Panc1 (cell line): ENCODE measurements around the gene PTPN1. TPM values are rescaled to one million over a fixed set of nuclear protein-coding genes. Genes with fewer than 3 reads are reported as not detected.

Experiments used
- ATAC-seq: fragments of 200-7000 bp; cut with Tn5 transposase; 2 replicates; pipeline ENCODE4 v1.9.1; 2020; ENCODE audit warnings: mild to moderate bottlenecking, moderate library complexity
- BruUV-seq: library from RNA; stranded (reverse); fragments of 400-500 nt; replicated peaks from 2 replicates; lab custom pipeline; 2021; lab: Mats Ljungman, UMichigan
- CTCF ChIA-PET: fragments of 300-600 bp; sonication (Branson Sonifier 250); formaldehyde crosslinking; loops from one replicate; lab custom pipeline; 2022; ENCODE audit warnings: antibody characterized with exemption; lab: Charles Lee
- POLR2A ChIA-PET: fragments of 300-600 bp; sonication (Branson Sonifier 250); formaldehyde crosslinking; loops from one replicate; lab custom pipeline; 2022; ENCODE audit warnings: antibody characterized with exemption; lab: Charles Lee
- DNase-seq: peaks from one replicate; pipeline ENCODE4 v3.0.0-alpha.2; 2010; ENCODE audit warnings: low read depth, low spot score
- H3K27ac ChIP-seq: 2 replicates; pipeline ENCODE4 v1.5.1; 2011; ENCODE audit warnings: mild to moderate bottlenecking, low read length, inconsistent platforms
- H3K27me3 ChIP-seq: fragments of 200-500 bp; sonication (Bioruptor generic); 2 replicates; pipeline ENCODE4 v1.6.0; 2014; ENCODE audit warnings: low read length, inconsistent platforms; ENCODE audit not compliant: control insufficient read depth, insufficient read depth
- H3K36me3 ChIP-seq: fragments of 200-500 bp; sonication (Bioruptor generic); 2 replicates; pipeline ENCODE4 v1.5.1; 2014; ENCODE audit warnings: inconsistent platforms, mild to moderate bottlenecking, low read length, moderate library complexity; ENCODE audit not compliant: control insufficient read depth, insufficient read depth
- H3K4me1 ChIP-seq: 2 replicates; pipeline ENCODE4 v1.5.1; 2011; ENCODE audit warnings: inconsistent platforms, mild to moderate bottlenecking, low read length, moderate library complexity; ENCODE audit not compliant: control insufficient read depth, insufficient read depth
- H3K4me3 ChIP-seq, 2 experiments: 2 replicates each; pipeline ENCODE4 v1.5.1; 2011 to 2012; ENCODE audit warnings: low read depth in 2 of 2, low read length in 2 of 2, mild to moderate bottlenecking in 2 of 2, inconsistent platforms in 1 of 2, moderate library complexity in 1 of 2
- H3K9me3 ChIP-seq: fragments of 200-500 bp; sonication (Bioruptor generic); 2 replicates; pipeline ENCODE4 v1.5.1; 2014; ENCODE audit warnings: low read depth, mild to moderate bottlenecking, inconsistent platforms, low read length, moderate library complexity; ENCODE audit not compliant: control insufficient read depth, insufficient read depth
- POLR2AphosphoS5 ChIP-seq: IDR thresholded peaks from 2 replicates; pipeline ENCODE4 v1.6.1; 2012; ENCODE audit warnings: mild to moderate bottlenecking, low read depth, low read length, moderate library complexity
- SIN3A ChIP-seq: IDR thresholded peaks from 2 replicates; pipeline ENCODE4 v1.6.1; 2012; ENCODE audit warnings: low read depth, mild to moderate bottlenecking, low read length, moderate library complexity, borderline replicate concordance; ENCODE audit not compliant: insufficient read depth
- TCF7L2 ChIP-seq: IDR thresholded peaks from 2 replicates; pipeline ENCODE4 v1.6.1; 2011; ENCODE audit warnings: mild to moderate bottlenecking, low read depth, low read length, inconsistent platforms
- in situ Hi-C: cut with HindIII; loops from 2 replicates; pipeline ENCODE4 v1.10.0; 2016; ENCODE audit warnings: low sequenced_read_pairs, low pct_unique_long_range_greater_than_20kb
- intact Hi-C: fragments of 100-400 bp; cut with micrococcal nuclease; formaldehyde crosslinking; loops from one replicate; pipeline ENCODE4 v1.10.0; 2022; ENCODE audit not compliant: unreplicated experiment
- total RNA-seq: library from RNA; stranded (reverse); gene quantifications from one replicate; pipeline ENCODE4 v1.2.1, GENCODE V29; 2021; ENCODE audit not compliant: unreplicated experiment
- TF ChIP-seq, protein P1 (sequence below), 2 experiments: IDR thresholded peaks; 2 replicates each; pipeline ENCODE4 v1.6.1; 2011 to 2012; ENCODE audit warnings: low read depth in 2 of 2, control low read depth in 1 of 2, low read length in 1 of 2, mild to moderate bottlenecking in 1 of 2, moderate library complexity in 1 of 2; ENCODE audit not compliant: insufficient read depth in 1 of 2
- TF ChIP-seq, protein P2 (sequence below): fragments of 450-650 bp; IDR thresholded peaks from 2 replicates; pipeline ENCODE4 v1.5.1; 2017; ENCODE audit warnings: mild to moderate bottlenecking

PTPN1 gene
- total RNA-seq, 1 experiment from 2014 or later, result 42.2 TPM

DNA sequence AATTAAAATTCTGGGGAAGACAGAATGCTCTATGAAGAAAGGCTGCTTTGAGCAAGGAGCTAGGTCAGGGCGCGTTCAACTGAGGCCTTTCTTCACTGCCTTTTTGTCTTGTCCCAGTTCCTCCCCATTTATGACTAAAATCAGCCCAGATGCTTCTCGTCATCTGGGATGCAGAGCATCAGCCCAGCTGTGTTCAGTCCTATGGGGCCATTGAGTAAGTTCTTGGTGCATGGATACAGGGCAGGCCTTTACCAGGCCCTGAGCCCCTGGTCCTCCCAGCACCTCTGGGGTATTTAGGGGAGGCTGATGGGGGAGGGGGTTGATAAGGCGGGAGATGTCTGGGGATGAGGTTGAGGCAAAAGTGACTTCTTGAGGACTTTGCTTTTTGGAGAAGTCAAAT is 55.7 kb downstream of the PTPN1 start:
- no peak for DNase-seq
- no peaks in the 10 kb centered on the region; the same call in 1 of the 2 replicates for H3K36me3 ChIP-seq
- intact Hi-C loops (no loop called here), in situ Hi-C loops (no loop called here)
- no peaks in the 10 kb centered on the region for H3K9me3 ChIP-seq
- BruUV-seq, result no TSS peak
- H3K27me3 ChIP-seq, result no peaks in the 10 kb centered on the region
- TF ChIP-seq SIN3A (no peak), TCF7L2 (no peak), POLR2AphosphoS5 (no peak)
- TF ChIP-seq, protein P1, sequence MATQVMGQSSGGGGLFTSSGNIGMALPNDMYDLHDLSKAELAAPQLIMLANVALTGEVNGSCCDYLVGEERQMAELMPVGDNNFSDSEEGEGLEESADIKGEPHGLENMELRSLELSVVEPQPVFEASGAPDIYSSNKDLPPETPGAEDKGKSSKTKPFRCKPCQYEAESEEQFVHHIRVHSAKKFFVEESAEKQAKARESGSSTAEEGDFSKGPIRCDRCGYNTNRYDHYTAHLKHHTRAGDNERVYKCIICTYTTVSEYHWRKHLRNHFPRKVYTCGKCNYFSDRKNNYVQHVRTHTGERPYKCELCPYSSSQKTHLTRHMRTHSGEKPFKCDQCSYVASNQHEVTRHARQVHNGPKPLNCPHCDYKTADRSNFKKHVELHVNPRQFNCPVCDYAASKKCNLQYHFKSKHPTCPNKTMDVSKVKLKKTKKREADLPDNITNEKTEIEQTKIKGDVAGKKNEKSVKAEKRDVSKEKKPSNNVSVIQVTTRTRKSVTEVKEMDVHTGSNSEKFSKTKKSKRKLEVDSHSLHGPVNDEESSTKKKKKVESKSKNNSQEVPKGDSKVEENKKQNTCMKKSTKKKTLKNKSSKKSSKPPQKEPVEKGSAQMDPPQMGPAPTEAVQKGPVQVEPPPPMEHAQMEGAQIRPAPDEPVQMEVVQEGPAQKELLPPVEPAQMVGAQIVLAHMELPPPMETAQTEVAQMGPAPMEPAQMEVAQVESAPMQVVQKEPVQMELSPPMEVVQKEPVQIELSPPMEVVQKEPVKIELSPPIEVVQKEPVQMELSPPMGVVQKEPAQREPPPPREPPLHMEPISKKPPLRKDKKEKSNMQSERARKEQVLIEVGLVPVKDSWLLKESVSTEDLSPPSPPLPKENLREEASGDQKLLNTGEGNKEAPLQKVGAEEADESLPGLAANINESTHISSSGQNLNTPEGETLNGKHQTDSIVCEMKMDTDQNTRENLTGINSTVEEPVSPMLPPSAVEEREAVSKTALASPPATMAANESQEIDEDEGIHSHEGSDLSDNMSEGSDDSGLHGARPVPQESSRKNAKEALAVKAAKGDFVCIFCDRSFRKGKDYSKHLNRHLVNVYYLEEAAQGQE (IDR thresholded peaks at IDR 0.05; ENCODE audit: insufficient read depth in 1 of 2, low read depth in 2 of 2, low read length in 1 of 2), result no peak
- TF ChIP-seq, protein P2, sequence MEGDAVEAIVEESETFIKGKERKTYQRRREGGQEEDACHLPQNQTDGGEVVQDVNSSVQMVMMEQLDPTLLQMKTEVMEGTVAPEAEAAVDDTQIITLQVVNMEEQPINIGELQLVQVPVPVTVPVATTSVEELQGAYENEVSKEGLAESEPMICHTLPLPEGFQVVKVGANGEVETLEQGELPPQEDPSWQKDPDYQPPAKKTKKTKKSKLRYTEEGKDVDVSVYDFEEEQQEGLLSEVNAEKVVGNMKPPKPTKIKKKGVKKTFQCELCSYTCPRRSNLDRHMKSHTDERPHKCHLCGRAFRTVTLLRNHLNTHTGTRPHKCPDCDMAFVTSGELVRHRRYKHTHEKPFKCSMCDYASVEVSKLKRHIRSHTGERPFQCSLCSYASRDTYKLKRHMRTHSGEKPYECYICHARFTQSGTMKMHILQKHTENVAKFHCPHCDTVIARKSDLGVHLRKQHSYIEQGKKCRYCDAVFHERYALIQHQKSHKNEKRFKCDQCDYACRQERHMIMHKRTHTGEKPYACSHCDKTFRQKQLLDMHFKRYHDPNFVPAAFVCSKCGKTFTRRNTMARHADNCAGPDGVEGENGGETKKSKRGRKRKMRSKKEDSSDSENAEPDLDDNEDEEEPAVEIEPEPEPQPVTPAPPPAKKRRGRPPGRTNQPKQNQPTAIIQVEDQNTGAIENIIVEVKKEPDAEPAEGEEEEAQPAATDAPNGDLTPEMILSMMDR, result no peak
- no peak overlapping the region for H3K4me3 ChIP-seq
- no peak overlapping the region for H3K27ac ChIP-seq
- peaks cover 16% of the 10 kb centered on the region for H3K4me1 ChIP-seq
- POLR2A ChIA-PET, result no interaction called here
- CTCF ChIA-PET, result no interaction called here
- no peak for ATAC-seq

DNA sequence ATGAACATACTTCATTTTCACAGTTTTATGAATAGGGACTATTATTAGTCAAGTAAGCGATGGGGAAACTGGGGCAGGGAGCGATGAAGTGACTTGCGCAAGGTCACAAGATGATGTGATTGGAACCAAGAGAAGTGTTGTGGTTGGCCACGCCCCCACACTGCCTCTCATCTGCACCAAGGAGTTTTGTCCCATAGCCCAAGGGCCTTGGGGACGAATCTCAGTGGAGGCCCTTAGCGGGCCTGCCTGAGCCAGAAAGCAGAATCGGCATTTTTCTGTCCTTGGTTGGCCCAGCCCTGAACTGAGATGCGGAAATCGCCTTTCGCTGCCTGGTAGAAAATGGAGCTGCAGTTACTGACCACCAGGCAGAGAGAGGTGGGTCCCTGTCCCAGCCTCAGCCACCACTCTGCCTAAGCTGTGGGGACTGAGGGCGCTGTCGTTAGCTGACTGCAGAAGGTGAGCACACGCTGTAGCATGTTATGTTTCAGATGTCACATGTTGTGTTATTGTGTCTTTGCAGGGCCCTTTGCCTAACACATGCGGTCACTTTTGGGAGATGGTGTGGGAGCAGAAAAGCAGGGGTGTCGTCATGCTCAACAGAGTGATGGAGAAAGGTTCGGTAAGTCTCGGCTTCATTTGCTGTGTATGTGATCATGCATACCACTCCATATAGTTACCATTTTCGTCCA is 57.8 kb downstream of the PTPN1 start:
- ATAC-seq (no peak), DNase-seq (no peak)
- TF ChIP-seq SIN3A (no peak), POLR2AphosphoS5 (no peak), TCF7L2 (no peak)
- TF ChIP-seq, protein P2, result no peak
- TF ChIP-seq, protein P1 (IDR thresholded peaks at IDR 0.05; ENCODE audit: insufficient read depth in 1 of 2, low read depth in 2 of 2, low read length in 1 of 2), result no peak
- ChIA-PET POLR2A (no interaction called here), CTCF (no interaction called here)
- H3K4me3 ChIP-seq, result no peak overlapping the region
- no peaks in the 10 kb centered on the region; the same call in 1 of the 2 replicates for H3K36me3 ChIP-seq
- H3K4me1 ChIP-seq, result peaks cover 9% of the 10 kb centered on the region
- H3K27ac ChIP-seq, result no peak overlapping the region
- in situ Hi-C loops, result no loop called here
- BruUV-seq, result no TSS peak
- H3K9me3 ChIP-seq, result no peaks in the 10 kb centered on the region
- intact Hi-C loops, result no loop called here
- H3K27me3 ChIP-seq, result no peaks in the 10 kb centered on the region
